ENCODE data around the gene TTC33.
"Not testable (repeated sequence)": the region's sequence is repeated elsewhere in the genome, so short reads cannot be mapped to it uniquely, and the experiment has no call there.

Gene TTC33, protein sequence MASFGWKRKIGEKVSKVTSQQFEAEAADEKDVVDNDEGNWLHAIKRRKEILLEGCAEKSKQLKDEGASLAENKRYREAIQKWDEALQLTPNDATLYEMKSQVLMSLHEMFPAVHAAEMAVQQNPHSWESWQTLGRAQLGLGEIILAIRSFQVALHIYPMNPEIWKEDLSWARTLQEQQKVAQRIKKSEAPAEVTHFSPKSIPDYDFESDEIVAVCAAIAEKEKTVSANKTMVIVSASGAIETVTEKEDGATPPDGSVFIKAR
- total RNA-seq: 9.9 to 32.1 reads per million in 2 donors

DNA sequence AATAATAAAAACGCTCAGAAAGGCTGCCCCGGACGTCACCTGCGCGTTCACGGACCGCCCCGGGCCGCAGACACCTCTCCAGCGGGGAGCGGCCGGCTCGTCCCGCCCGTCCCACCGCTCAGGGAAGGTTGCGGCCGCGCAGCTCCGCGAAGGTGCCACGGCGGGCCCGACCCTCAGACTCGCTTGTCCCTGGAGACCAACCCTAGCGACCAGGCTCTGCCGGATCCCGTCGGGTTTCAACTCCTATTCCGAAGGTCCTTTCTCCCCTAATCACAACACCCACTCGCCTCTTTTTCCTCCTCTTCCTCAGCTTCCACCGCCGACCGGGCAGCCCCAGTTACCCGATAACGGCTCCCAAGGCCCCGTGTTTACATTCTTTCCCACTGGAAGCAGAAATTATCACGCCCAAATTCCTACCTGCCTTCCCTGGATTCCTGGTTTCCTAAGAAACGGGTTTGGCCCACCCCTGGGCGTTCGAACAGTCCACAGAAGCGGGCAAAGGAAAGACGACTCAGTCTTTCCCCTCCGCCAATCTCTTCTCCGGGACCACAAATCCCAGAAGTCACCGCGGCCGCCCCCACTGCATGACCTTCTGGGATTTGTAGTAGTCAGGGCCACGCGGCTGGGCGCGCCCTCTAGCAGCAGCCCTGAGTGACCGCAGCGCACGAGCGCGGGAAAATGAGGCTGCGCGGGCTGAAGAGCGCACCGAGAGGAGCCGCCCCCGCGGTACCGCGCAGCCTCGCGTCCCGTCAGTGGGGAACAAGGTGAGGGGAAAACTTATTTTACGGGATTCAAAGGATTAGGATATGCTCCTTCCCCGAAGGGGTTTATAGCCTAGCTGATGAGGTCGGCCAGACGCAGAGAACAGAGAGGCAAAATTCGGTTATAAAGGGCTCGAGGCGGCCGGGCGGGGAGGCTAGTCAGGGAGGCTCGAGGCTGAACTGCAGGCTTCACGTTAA lies at the start of gene TTC33:
TSS of gene TTC33 (minus strand) at position 555 of the 959 bp plus-strand sequence. CDS start 8,943 bp downstream, outside the sequence.
- DNase-seq: peak; percentile 93

DNA sequence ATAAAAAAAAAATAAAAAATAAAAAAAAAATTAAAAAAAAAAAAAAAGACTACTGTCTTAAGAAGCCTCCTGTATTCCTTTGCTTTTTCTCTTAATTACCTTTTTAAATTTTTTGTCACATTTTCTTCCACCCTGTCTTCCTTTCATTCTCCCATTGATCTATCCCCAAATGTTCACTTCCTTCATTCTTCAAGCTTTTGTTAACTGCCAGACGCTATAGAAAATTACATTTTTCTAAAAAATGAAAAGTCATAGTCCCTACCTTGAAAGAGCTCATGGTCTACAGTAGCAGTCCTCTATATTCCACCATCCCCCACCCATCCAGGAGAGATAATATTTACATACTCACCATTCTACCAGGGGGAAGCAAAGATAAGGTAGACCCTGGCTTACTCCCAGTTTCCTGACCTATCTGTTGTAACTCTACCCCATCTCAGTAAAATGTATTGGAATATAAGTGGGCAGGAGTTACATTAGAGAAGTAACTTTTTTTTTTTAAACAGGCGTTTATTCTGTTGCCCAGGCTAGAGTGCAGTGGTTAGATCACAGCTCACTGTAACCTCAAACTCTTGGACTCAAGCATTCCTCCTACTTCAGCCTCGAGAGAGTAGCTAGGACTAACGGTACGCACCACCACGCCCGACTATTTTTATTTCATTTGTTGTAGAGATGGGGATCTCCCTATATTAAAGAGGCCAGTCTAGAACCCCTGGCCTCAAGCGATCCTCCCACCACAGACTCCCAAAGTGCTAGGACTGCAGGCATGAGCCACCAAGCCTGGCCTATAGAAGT lies 46.2 kb upstream of the TTC33 start:
- no peak for DNase-seq

DNA sequence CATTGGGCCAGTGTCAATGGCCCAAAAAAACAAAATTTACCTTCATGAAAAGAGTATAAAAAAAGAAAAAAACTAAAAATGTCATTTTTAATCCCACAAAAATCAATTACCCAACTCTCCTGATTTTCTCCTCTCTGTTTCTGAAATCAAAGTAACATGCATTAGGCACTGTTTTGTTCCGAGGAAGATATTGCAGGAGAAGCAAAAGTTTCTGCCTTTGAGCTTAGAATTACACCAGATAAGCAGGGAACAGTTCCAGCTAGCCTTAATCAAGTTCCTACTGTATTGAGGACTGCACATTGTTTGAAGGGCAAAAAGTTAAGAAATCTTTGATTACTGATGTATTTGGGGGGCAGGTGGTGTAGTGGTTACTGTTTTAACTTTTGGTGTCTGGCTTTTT lies 43.5 kb upstream of the TTC33 start:
- DNase-seq: no peak

DNA sequence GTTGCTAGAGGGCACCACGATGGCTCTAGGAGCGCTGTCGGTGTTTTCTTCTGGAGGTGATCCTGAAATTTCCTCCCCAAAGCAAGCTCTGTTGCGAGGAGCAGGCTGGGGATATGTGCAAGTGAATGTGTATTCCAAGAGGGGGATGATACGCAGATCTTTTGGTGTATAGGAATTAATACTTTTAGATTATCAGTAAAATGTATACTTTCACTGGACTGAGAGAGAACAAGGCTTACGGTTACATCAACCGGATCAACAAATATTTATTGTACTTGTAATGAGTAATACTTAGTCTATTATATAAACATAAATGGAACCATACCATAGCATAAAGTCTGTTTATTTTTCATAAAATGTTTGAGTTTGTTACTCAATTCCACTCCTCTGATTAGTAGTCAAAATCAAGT lies 43.0 kb upstream of the TTC33 start:
- DNase-seq: no peak

- peak; percentile 86 for DNase-seq
Measured at GRCh38 chr5:40798012-40798800, 42.4 kb upstream of the TTC33 start, which contains the start of gene PRKAA1. PRKAA1 (minus strand) TSS chr5:40798374; CDS start chr5:40798189, 185 bp downstream.

- peak; percentile 75 for DNase-seq
Measured at GRCh38 chr5:40797273-40798011, 41.7 kb upstream of the TTC33 start.

- DNase-seq: no peak
Measured at GRCh38 chr5:40796487-40796889, 40.7 kb upstream of the TTC33 start.

DNA sequence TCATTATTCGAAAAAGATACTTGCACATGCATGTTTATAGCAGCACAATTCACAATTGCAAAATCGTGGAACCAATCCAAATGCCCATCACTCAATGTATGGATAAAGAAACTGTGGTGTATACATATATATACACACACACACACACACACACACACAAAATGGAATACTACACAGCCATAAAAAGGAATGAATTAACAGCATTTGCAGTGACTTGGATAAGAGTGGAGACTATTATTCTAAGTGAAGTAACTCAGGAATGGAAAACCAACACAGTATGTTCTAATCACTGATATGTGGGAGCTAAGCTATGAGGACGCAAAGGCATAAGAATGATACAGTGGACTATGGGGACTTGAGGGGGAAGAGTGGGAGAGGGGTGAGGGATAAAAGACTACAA lies 39.1 kb upstream of the TTC33 start:
- DNase-seq: not testable (repeated sequence)

DNA sequence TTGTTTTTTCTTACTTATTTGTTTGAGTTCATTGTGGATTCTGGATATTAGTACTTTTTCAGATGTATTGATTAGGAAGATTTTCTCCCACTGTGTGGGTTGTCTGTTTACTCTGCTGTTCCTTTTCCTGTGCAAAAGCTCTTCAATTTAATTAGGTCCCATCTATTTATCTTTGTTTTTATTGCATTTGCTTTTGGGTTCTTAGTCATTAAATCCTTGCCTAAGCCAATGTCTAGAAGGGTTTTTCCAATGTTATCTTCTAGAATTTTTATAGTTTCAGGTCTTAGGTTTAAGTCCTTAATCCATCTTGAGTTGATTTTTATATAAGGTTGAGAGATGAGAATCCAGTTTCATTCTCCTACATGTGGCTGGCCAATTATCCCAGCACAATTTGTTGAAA lies 38.6 kb upstream of the TTC33 start:
- DNase-seq: not testable (repeated sequence)

GRCh38 chr5:40792691-40793090 lies 36.9 kb upstream of the TTC33 start:
- not testable (repeated sequence) for DNase-seq

DNA sequence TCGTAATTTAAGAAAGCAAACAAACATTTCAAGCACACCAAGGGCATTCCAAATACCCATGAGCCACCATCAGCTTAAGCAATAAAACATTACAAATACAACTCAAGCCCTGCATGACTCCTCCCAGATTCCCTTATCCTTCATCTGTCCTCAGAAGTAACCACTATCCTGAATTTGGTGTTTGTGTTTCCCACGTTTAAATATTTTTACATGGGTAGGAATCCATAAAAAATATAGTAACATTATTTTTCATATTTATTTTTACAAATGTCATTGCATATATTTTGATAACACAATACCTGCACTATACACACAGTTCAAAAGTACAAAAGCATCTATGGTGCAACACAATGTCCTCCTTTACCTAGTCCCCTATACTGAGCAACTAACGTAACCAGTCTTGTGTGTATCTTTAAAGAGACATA lies 36.0 kb upstream of the TTC33 start:
- no peak for DNase-seq

DNA sequence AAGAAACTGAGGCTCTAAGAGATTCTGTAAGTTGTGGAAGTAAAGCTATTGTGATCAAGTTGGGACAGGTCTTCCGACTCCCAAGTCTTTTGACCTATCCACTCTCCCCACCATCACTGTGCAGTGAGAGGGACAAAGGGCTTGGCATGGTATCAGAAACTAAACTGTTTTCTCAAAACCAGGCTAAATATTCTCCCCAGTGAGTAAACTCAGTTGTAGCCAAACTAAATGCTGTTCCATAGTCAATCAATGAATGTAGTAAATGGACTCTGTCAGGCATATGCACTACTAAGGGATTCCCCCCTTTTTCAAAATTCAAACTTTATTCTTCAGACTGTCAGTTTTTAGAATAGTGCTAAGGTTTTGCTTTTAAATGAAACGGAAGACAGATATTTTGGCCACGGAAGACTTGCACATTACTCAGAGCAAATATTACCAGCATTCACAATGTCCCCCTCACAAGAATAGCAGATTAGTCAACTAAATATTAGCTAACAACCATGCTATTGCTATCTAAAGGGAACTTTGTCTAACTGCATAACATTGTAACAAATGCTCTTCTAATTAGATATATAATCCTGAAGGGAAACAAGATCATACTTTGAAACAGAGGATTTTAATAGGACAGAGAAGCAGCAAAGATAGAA lies 35.3 kb upstream of the TTC33 start:
- no peak for DNase-seq

DNA sequence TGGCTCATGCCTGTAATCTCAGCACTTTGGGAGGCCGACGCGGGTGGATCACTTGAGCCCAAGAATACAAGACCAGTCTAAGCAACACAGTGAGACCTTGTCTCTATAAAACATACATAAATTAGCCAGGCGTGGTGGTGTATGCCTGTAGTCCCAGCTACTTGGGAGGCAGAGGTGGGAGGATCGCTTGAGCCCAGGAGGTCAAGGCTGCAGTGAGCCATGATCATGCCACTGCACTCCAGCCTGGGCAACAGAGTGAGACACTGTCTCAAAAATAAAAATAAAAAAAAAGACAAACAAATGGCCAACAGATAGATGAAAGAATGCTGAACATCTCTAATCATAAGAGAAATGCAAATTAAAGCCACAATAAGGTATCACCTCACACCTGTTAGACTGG lies 33.2 kb upstream of the TTC33 start:
- DNase-seq: not testable (repeated sequence)

- DNase-seq: no peak
Measured at GRCh38 chr5:40787986-40788385, 32.2 kb upstream of the TTC33 start.

DNA sequence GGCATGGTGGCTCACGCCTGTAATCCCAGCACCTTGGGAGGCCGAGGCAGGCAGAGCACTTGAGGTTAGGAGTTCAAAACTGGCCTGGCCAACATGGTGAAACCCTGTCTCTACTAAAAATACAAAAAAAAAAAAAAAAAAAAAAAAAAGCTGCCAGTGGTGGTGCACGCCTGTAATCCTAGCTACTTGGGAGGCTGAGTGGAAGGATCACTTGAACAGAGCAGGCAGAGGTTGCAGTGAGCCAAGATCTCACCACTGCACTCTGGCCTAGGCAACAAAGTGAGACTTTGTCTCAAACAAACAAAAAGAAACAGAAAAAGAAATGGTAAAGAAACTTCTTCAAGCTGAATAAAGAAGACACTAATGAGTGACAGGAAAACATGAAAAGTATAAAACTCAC lies 30.9 kb upstream of the TTC33 start:
- not testable (repeated sequence) for DNase-seq

- no peak for DNase-seq
Measured at GRCh38 chr5:40784916-40785315, 29.2 kb upstream of the TTC33 start.

DNA sequence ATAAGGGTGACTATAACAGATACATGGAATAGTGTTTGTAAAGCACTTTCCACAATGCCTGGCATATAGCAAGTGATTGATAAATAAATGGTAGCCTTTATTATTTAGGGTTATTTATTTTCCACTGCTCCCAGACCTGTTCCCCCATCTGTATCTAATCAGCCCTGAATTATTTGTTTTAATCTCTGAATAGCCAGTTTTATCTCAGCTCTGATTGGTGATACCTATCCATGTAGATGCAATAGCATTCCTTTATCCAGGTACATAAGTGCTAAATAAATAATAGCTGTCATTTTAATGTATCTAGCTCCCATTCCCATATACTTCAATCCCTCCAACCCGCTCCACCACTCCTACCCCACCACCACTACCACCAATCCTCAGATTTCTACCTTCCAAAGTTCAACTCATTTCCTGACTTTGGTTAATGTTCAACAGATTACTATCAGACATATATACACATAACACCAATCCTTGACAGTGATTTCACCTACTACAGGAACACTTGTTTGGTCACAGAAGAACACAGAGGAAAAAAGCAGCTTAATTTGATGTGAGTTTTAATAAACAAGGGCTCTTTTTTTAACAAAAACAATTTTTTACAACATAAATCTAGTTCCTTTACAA lies 28.4 kb upstream of the TTC33 start:
- no peak for DNase-seq

DNA sequence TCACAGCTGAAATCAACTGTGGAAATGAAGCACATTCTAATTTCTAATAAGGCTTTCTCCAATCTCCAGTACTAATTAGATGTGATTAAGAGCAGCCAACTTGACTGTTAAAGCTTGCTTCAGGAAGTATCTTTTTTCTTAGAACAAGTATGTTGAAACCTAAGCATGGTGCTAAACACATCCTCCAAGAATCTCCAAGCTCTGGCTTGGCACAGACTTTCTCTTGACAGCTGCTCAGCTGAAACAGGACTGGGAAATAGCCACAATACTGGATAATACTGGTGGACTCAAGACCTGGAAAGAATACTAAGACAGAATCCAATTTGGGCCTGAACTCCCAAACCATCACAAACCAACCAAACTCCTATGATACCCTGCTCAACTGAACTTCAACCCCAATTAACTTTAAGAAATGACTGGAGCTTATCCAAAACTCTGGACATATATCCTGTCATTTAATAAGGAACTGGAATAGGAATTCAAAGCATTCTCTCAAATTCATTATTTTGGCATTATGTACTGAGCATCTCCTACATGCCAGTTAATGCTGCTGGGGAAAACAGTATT lies 26.2 kb upstream of the TTC33 start:
- DNase-seq: no peak

GRCh38 chr5:40780858-40781257 lies 25.1 kb upstream of the TTC33 start:
- DNase-seq: no peak

- no peak for DNase-seq
Measured at GRCh38 chr5:40780199-40780598, 24.4 kb upstream of the TTC33 start.

Measured in T-helper 9 cell (primary cell).